H7 (cell line): Measurements from ENCODE around the gene ARHGAP19. TPM values are rescaled to one million over a fixed set of nuclear protein-coding genes. Genes with fewer than 3 reads are reported as not detected.

ENCODE experiments used
- DNase-seq: peaks from one replicate; pipeline ENCODE4 v3.0.0; 2012
- H3K27me3 ChIP-seq: 2 replicates; pipeline ENCODE4 v1.6.0; 2011; ENCODE audit warnings: mild to moderate bottlenecking, low read length; ENCODE audit not compliant: control insufficient read depth, insufficient read depth
- H3K36me3 ChIP-seq: replicated peaks from 2 replicates; pipeline ENCODE4 v1.5.1; 2011; ENCODE audit warnings: low read length; ENCODE audit not compliant: control insufficient read depth, insufficient read depth
- H3K4me3 ChIP-seq: 2 replicates; pipeline ENCODE4 v1.5.1; 2011; ENCODE audit warnings: low read depth, mild to moderate bottlenecking, control low read depth, low read length, moderate library complexity; ENCODE audit not compliant: insufficient read depth
- total RNA-seq: library from RNA; depleted of rRNA; stranded (reverse); fragments of >200 nt; shearing (Covaris generic); gene quantifications from 2 replicates; pipeline ENCODE4 v1.2.3, GENCODE V29; 2014; rRNA removed

Gene ARHGAP19, protein sequence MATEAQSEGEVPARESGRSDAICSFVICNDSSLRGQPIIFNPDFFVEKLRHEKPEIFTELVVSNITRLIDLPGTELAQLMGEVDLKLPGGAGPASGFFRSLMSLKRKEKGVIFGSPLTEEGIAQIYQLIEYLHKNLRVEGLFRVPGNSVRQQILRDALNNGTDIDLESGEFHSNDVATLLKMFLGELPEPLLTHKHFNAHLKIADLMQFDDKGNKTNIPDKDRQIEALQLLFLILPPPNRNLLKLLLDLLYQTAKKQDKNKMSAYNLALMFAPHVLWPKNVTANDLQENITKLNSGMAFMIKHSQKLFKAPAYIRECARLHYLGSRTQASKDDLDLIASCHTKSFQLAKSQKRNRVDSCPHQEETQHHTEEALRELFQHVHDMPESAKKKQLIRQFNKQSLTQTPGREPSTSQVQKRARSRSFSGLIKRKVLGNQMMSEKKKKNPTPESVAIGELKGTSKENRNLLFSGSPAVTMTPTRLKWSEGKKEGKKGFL
- 38.7 and 54.0 TPM in 2 replicates for total RNA-seq

GRCh38 chr10:97292097-97292861, at the start of gene ARHGAP19:
Gene ARHGAP19 (minus strand): TSS chr10:97292637. CDS start chr10:97292627, 10 bp downstream.
- H3K4me3 ChIP-seq = peak within 1 kb of the TSS; percentile 87
- no peaks in the 10 kb centered on the region for H3K36me3 ChIP-seq
- peak; percentile 93 for DNase-seq
- no peaks in the 10 kb centered on the region for H3K27me3 ChIP-seq

DNA sequence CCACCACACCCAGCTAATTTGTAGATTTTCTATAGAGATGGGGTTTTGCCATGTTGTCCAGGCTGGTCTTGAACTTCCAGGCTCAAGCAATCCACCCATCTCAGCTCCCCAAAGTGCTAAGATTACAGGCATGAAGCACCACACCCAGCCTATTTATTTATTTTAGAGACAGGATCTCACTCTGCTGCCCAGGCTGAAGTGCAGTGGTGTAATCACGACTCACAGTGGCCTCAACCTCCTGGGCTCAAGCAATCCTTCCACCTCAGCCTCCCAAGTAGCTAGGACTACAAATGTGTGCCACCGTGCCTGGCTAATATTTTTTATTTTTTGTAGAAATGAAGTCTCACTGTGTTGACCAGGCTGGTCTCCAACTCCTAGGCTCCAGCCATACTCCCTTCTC, 49.0 kb upstream of the ARHGAP19 start:
- Histone ChIP-seq H3K36me3 (no peaks in the 10 kb centered on the region), H3K27me3 (no peaks in the 10 kb centered on the region; the same call in 1 of the 2 replicates), H3K4me3 (no peak overlapping the region)
- no peak for DNase-seq

- Histone ChIP-seq H3K4me3 (no peak overlapping the region), H3K27me3 (peaks cover 2% of the 10 kb centered on the region; the same call in 1 of the 2 replicates), H3K36me3 (no peaks in the 10 kb centered on the region)
- DNase-seq = peak; percentile 26
Measured at GRCh38 chr10:97338041-97338440, 45.6 kb upstream of the ARHGAP19 start.

- H3K27me3 ChIP-seq = peaks cover 2% of the 10 kb centered on the region; the same call in 1 of the 2 replicates
- H3K36me3 ChIP-seq = no peaks in the 10 kb centered on the region
- peak; percentile 71 for DNase-seq
- H3K4me3 ChIP-seq = no peak overlapping the region
Measured at GRCh38 chr10:97336942-97337831, 44.8 kb upstream of the ARHGAP19 start.

DNA sequence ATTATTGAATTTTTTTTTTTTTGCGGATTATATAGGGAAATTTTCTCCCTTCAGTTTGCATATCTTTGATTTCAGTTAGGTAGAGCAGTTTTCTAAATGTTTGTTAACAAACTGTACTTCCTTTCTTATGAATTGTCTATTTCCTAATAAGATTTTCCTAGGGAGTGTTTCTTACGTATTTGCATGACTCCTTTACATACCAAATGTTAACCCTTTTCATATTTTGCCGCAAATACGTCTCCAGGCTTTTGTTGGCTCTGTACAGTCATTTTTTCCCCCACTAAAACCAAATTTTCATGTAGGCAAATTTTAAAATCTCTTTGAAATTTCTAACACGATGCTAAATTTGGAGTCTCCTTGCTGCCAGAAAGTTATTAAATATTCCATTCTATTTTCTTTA, 44.0 kb upstream of the ARHGAP19 start:
- no peaks in the 10 kb centered on the region for H3K36me3 ChIP-seq
- H3K27me3 ChIP-seq = peaks cover 2% of the 10 kb centered on the region; the same call in 1 of the 2 replicates
- DNase-seq = peak; percentile 3
- no peak overlapping the region for H3K4me3 ChIP-seq

DNA sequence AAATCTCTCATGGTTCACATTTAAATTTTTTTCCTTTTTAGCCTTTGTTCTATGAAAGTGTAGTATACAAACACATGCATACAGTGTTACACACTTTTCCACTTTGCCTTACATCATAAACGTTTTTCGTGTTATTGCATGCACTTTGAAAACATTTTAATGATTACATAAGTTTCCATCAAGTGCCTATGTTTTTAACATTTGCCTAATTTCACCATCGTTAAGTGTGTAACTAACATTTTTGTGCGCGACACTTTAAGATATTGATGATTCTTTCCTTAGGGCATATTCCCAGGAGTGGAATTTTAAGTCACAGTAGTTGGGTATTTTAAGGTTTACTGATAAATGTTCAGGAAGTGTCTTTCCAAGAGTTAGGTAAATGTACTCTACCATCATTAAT, 43.6 kb upstream of the ARHGAP19 start:
- no peak overlapping the region for H3K4me3 ChIP-seq
- no peak for DNase-seq
- H3K27me3 ChIP-seq = peaks cover 2% of the 10 kb centered on the region; the same call in 1 of the 2 replicates
- no peaks in the 10 kb centered on the region for H3K36me3 ChIP-seq

DNA sequence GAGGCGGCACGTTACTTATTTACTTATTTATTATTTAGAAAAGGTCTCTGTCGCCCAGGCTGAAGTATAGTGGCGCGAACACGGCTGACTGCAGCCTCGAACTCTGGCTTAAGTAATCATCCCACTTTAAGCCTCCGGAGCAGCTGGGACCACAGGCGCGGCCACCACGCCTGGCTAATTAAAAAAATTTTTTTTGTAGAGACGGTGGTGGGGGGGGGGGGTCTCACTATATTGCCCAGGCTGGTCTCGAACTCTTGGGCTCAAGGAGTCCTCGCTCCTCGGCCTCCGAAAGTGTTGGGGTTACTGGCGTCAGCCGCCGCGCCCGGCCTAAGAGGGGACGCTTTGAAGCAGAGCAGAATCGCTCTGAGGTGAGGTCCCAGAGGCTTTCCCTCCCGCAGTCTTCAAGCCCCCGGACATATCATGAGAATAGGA, 42.8 kb upstream of the ARHGAP19 start:
- Histone ChIP-seq H3K36me3 (peaks cover under 1% of the 10 kb centered on the region), H3K4me3 (peak overlapping the region; percentile 91), H3K27me3 (peaks cover 2% of the 10 kb centered on the region; the same call in 1 of the 2 replicates)
- DNase-seq = peak; percentile 69

DNA sequence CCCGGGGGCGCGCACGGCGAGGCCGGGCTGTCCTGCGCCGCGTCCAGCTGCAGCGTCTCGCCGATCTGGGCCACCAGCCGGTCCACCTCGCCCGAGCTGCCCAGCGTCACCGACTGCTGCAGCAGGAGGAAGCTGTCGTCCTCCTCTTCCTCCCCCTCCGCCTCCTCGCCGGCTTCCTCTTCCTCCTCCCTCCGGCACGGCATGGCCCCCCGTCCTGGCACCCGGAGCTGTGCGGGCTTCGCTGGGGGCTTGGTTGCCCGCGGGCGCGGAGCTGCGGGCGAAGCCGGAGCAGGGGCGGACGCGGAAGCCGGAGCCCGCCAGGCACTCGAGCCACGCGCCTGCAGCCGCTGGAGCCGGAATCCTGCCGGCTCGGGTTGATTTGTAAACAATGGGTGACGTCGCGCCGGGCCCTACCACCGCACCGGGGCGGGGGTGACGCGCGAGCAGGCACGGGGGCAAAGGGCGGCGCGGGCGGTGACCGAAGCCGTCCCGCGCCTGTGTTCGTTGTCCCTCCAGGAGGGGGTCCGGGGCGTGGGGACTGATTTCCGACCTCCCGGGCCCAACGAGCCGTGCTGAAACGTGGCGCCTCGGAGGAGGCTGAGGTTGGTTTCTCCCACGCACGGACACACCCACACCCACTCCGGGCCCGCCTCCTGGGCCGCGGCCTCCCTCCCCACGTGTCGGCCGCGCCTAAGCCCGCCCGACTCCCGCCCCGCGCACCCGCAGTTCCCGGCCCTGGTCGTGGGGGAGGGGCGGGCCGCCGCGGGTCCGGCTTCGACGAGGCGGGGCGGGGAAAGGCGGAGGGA, 42.1 kb upstream of the ARHGAP19 start, which contains the start of gene FRAT2:
Gene FRAT2, minus strand, starts transcription at position 360 of the 806 bp plus-strand sequence. Its CDS starts 157 bp downstream, at position 203.
- peak; percentile 96 for DNase-seq
- H3K27me3 ChIP-seq = peaks cover 2% of the 10 kb centered on the region; the same call in 1 of the 2 replicates
- peak within 1 kb of the TSS; percentile 91 for H3K4me3 ChIP-seq
- peaks cover 4% of the 10 kb centered on the region for H3K36me3 ChIP-seq

DNA sequence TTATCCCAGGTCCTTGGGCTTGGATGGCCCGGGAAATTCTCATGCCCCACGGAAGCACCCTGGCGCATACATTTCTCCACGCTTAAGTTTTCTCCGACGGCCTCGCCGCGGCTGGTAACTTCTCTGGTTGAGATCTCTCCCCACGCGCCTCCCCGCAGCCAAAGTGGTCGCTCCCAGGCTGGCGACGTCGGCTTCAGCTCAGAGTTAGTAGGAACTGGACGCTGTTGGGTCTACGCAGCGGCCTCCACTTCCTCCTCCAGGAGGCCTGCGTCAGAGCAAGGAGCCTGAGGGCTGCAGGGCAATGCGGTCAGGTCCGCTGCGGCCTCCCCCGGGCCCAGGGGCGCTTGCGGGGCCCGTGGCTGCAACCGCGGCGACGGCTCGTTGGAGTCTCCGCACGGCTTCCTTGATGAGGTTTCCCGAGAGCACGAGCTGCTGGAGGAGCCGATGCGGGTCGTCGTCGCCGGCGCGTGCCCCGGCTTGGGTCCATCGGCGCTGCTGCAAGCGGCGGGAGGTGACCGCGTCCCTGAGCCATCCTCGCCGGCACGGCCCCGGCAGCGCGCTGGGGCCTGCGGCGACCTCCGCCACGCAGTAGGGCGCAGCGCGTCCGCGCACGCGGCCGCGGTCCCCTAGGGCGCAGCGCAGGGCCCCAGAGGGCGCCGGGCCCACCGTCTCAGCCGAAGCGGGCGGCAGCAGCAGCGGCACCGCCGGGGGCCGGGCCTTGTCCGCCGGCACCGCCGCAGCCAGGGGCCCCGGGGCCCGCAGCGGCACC, 41.3 kb upstream of the ARHGAP19 start:
- H3K27me3 ChIP-seq = peaks cover 2% of the 10 kb centered on the region; the same call in 1 of the 2 replicates
- H3K36me3 ChIP-seq = peaks cover 4% of the 10 kb centered on the region
- peak overlapping the region; percentile 91 for H3K4me3 ChIP-seq
- peak; percentile 74 for DNase-seq

DNA sequence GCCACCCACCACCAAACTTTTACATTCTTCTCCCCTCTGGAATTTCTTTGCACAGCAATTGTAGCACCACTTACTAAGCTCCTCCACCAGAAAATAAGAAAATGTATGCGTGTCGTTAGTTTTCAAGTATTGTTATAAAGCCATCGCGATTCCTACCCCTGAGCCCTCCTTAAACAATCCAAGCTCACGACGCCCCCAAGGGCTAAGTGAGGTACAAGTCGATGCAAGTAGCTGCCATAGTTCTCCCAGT, 40.8 kb upstream of the ARHGAP19 start:
- peak overlapping the region; percentile 91 for H3K4me3 ChIP-seq
- peaks cover 2% of the 10 kb centered on the region; the same call in 1 of the 2 replicates for H3K27me3 ChIP-seq
- DNase-seq = peak; percentile 74
- H3K36me3 ChIP-seq = peaks cover 4% of the 10 kb centered on the region

DNA sequence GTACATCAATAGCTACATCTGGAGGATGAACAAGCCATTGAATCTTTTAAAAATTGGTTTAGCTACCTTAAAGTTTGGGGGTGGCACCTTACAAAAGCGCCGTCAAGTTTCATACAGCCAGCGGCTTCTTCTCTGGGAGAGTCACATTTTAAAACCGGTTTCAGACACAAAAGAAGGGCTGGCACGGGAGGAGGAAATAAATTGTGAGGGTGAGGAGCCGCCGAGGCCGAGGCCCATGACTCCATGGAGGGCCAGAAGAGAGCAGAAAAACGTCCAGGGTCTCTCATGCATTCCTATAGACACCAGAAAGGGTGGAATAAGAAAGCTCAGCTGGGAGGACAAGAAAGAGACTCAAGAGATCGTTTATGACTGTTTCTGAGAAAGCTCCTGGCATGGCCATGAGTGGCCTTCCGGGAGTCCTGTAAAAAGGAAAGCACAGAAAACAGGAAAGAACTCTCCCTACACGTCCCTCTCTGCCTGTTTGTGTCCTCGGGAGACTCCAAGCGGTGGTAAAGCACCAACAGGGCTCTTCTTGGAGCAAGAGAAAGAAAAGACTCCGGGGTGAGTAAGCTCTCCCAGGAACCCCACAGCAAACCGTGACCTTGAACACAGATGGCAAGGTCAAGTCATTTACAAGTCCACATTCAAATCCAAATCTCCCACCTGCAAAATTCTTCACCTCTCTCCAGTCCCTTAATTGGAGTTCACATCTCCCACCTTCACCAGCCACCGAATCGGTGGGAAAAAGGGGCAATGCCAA, 40.3 kb upstream of the ARHGAP19 start:
- Histone ChIP-seq H3K4me3 (peak overlapping the region; percentile 91), H3K27me3 (peaks cover 2% of the 10 kb centered on the region; the same call in 1 of the 2 replicates), H3K36me3 (peaks cover 4% of the 10 kb centered on the region)
- peak; percentile 72 for DNase-seq

DNA sequence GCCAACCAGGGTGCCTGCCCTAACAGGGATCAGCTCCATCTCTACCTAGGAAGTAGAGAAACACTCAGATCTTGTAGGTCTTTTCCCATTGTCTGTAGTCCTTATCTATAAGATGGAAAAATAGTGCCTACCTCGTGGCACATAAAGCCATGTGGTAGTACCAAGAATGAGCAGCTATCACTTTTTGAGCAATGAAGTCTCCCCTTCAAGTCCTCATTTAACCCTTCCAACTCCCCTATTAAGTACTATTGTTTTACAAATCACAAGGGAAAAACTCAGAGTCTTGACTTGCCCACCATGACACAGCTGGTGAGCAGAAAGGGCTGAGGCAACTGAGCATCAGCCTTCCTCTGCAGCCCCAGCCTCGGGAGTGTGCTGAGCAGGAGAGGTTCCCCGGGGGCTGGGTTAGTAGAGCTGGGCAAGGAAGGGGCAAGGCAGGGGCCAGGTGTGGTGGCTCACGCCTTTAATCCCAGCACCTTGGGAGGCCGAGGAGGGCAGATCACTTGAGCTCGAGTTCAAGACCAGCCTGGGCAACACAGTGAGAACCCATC, 38.8 kb upstream of the ARHGAP19 start:
- peak; percentile 51 for DNase-seq
- peaks cover 2% of the 10 kb centered on the region; the same call in 1 of the 2 replicates for H3K27me3 ChIP-seq
- peaks cover 4% of the 10 kb centered on the region for H3K36me3 ChIP-seq
- peak overlapping the region; percentile 91 for H3K4me3 ChIP-seq
